Endothelial cell of umbilical vein (primary cell): ENCODE data around the gene GPR183. TPM values are rescaled to one million over a fixed set of nuclear protein-coding genes. Genes with fewer than 3 reads are reported as not detected.

ENCODE experiments used
- BruUV-seq: library from RNA; stranded (reverse); fragments of 400-500 nt; replicated peaks from 2 replicates; lab custom pipeline; 2021; lab: Mats Ljungman, UMichigan
- CTCF ChIA-PET: fragments of 300-600, 350-600 bp; sonication (Branson Sonifier 250); formaldehyde crosslinking; loops from one replicate; lab custom pipeline; 2021; ENCODE audit warnings: antibody characterized with exemption, inconsistent platforms; lab: Charles Lee
- POLR2A ChIA-PET: fragments of 300-600, 350-600 bp; sonication (Branson Sonifier 250); formaldehyde crosslinking; loops from one replicate; lab custom pipeline; 2021; ENCODE audit warnings: antibody characterized with exemption, inconsistent platforms; lab: Charles Lee
- DNase-seq: peaks from one replicate; pipeline ENCODE4 v3.0.0-alpha.2; 2011; ENCODE audit warnings: low read depth, low spot score
- FAIRE-seq: peaks from 2 replicates; lab custom pipeline; 2011; peaks lifted over from hg19 to GRCh38; lab: Jason Lieb, UNC
- H2AFZ ChIP-seq: 2 replicates; pipeline ENCODE4 v1.6.0; 2012; ENCODE audit warnings: low read depth, low read length, control low read depth, inconsistent platforms
- H3K27ac ChIP-seq: 2 replicates; pipeline ENCODE4 v1.5.1; 2011; ENCODE audit warnings: low read depth, mild to moderate bottlenecking, control low read depth, low read length, moderate library complexity; ENCODE audit not compliant: insufficient read depth
- H3K27me3 ChIP-seq, 2 experiments: 2 replicates each; pipeline versions ENCODE4 v1.6.0 to v1.6.1; 2011; ENCODE audit warnings: low read length in 2 of 2, mixed read lengths in 1 of 2; ENCODE audit not compliant: control insufficient read depth in 2 of 2, insufficient read depth in 2 of 2
- H3K36me3 ChIP-seq, 2 experiments: 2 replicates in 1 of 2; 3 replicates in 1 of 2; pipeline ENCODE4 v1.5.1; 2011; ENCODE audit warnings: low read length in 2 of 2, mild to moderate bottlenecking in 1 of 2, moderate library complexity in 1 of 2; ENCODE audit not compliant: control insufficient read depth in 2 of 2, insufficient read depth in 2 of 2; ENCODE audit errors: extremely low read depth in 1 of 2
- H3K4me1 ChIP-seq: 3 replicates; pipeline ENCODE4 v1.5.1; 2011; ENCODE audit warnings: mild to moderate bottlenecking, low read length; ENCODE audit not compliant: control insufficient read depth, insufficient read depth; ENCODE audit errors: extremely low read depth
- H3K4me2 ChIP-seq: 2 replicates; pipeline ENCODE4 v1.6.1; 2011; ENCODE audit warnings: low read length, control low read depth, mixed read lengths; ENCODE audit not compliant: insufficient read depth
- H3K4me3 ChIP-seq, 3 experiments: fragments of 200-600 bp in 1 of 3; sonication (generic), shearing (Covaris generic) in 1 of 3; replicated peaks in 1 of 3; 2 replicates each; pipeline ENCODE4 v1.5.1; 2011 to 2016; ENCODE audit warnings: control low read depth in 3 of 3, low read length in 3 of 3, mild to moderate bottlenecking in 2 of 3, inconsistent platforms in 1 of 3, low read depth in 1 of 3, moderate library complexity in 1 of 3; ENCODE audit not compliant: insufficient read depth in 1 of 3
- H3K79me2 ChIP-seq: 2 replicates; pipeline ENCODE4 v1.6.0; 2012; ENCODE audit warnings: low read length, inconsistent platforms; ENCODE audit not compliant: control insufficient read depth, insufficient read depth
- H3K9ac ChIP-seq: replicated peaks from 2 replicates; pipeline ENCODE3; 2011; ENCODE audit warnings: low read length, control low read depth; ENCODE audit not compliant: insufficient read depth; ENCODE audit errors: extremely low read depth
- H3K9me1 ChIP-seq: replicated peaks from 3 replicates; pipeline ENCODE4 v1.6.0; 2011; ENCODE audit warnings: mild to moderate bottlenecking, low read length; ENCODE audit not compliant: control insufficient read depth, insufficient read depth; ENCODE audit errors: extremely low read depth
- H3K9me3 ChIP-seq: replicated peaks from 2 replicates; pipeline ENCODE4 v1.5.1; 2012; ENCODE audit warnings: low read length, inconsistent platforms; ENCODE audit not compliant: control insufficient read depth, insufficient read depth
- H4K20me1 ChIP-seq: replicated peaks from 2 replicates; pipeline ENCODE3; 2011; ENCODE audit warnings: mild to moderate bottlenecking, low read length; ENCODE audit not compliant: control insufficient read depth, insufficient read depth; ENCODE audit errors: extremely low read depth
- CTCF ChIP-seq, 2 donors: IDR thresholded peaks; 1 replicate in 1 of 2; 2 replicates in 1 of 2; pipeline ENCODE4 v1.5.1; 2011; ENCODE audit warnings: low read length in 2 of 2, mild to moderate bottlenecking in 2 of 2, moderate library complexity in 2 of 2, control low read depth in 1 of 2, inconsistent platforms in 1 of 2, low read depth in 1 of 2; ENCODE audit not compliant: insufficient read depth in 1 of 2; ENCODE audit errors: extremely low read depth in 1 of 2
- FOS ChIP-seq: IDR thresholded peaks from 2 replicates; pipeline ENCODE4 v1.6.1; 2011; ENCODE audit warnings: mild to moderate bottlenecking, low read length, moderate library complexity, borderline replicate concordance; ENCODE audit not compliant: insufficient read depth
- dilution Hi-C: fragments of 300-500 bp; cut with MboI; formaldehyde crosslinking; loops from one replicate; pipeline ENCODE4 v1.15.0; 2019; ENCODE audit warnings: low sequenced_read_pairs; ENCODE audit not compliant: extremely low pct_ligation_motif_present
- intact Hi-C: fragments of 100-400 bp; cut with micrococcal nuclease; formaldehyde crosslinking; loops from one replicate; pipeline ENCODE4 v1.10.0; 2022
- polyA plus RNA-seq, 4 experiments: library from polyadenylated mRNA; depleted of rRNA in 3 of 4; stranded (reverse) in 3 of 4; unstranded in 1 of 4; fragments of >200 nt; gene quantifications; 2 replicates each; pipeline versions ENCODE4 v1.2.1 to v1.2.3, GENCODE V29; 2011 to 2012; ENCODE audit warnings: missing spikeins in 1 of 4
- total RNA-seq: library from RNA; stranded (reverse); gene quantifications from 2 replicates; pipeline ENCODE4 v1.2.3, GENCODE V29; 2021

Gene GPR183
- total and polyA plus RNA-seq, 2 donors (not counting 3 experiments of a cell fraction or from before 2014, with no cell fraction given): 0.23 TPM; not detected in 1

DNA sequence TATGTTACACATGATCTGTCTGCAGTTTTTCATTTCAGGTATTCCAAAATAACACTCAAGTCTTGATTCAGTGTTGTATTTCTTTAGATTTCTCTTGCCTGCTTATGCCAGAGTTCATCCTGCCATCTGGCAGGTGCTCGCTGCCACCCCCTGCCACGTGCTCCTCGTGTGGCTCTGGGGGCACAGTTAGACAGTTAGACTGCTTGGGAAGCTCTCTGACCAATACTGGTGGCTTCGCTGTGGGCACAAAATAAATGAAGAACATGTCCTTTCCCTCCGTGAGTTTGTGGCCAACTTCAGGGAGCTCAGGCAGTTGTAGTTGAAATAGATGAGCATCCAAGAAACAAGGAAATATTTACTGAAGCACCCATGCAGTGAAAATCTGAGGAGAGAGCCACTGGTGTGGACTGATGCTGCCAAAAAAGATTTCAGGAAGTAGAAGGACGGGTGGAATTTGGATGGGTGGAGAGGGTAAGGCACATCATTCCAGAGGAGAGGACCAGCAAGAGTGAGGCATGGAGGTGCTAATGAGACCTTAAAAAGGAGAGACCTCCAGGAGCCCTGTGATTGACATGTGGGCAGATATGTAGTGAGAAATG lies 37.5 kb upstream of the GPR183 start:
- no peak overlapping the region for H3K9ac ChIP-seq
- ChIA-PET CTCF (interaction anchor here (0.6 to 1.2 kb wide), 3 partner anchors 12 to 25 kb away, joined by 3 read pairs; no protein-coding TSS in a partner anchor), POLR2A (no interaction called here)
- no peaks in the 10 kb centered on the region for H3K9me3 ChIP-seq
- H3K36me3 ChIP-seq: peaks cover 0 to 12% of the 10 kb centered on the region in 2 experiments
- H3K79me2 ChIP-seq: no peaks in the 10 kb centered on the region
- intact Hi-C loops (no loop called here), dilution Hi-C loops (no loop called here)
- H3K4me3 ChIP-seq: no peak overlapping the region
- H3K9me1 ChIP-seq: no peaks in the 10 kb centered on the region
- no peak overlapping the region for H3K4me2 ChIP-seq
- no peaks in the 10 kb centered on the region for H3K27me3 ChIP-seq
- H4K20me1 ChIP-seq: no peaks in the 10 kb centered on the region
- H3K4me1 ChIP-seq: no peaks in the 10 kb centered on the region
- FAIRE-seq (no peak), DNase-seq (no peak)
- no peak overlapping the region for H2AFZ ChIP-seq
- BruUV-seq: no TSS peak
- no peak overlapping the region for H3K27ac ChIP-seq
- TF ChIP-seq CTCF (IDR thresholded peaks at IDR 0.05; ENCODE audit: extremely low read depth in 1 of 2, insufficient read depth in 1 of 2, low read depth in 1 of 2, low read length in 2 of 2): no peak

GRCh38 chr13:99342723-99343315 lies 35.6 kb upstream of the GPR183 start:
- Histone ChIP-seq H3K79me2 (no peaks in the 10 kb centered on the region), H3K4me1 (no peaks in the 10 kb centered on the region), H3K9me3 (no peaks in the 10 kb centered on the region), H3K9me1 (no peaks in the 10 kb centered on the region), H2AFZ (no peak overlapping the region), H3K4me3 (no peak overlapping the region), H3K27me3 (no peaks in the 10 kb centered on the region), H3K9ac (no peak overlapping the region), H3K27ac (no peak overlapping the region), H3K4me2 (no peak overlapping the region), H3K36me3 (peaks cover 0 to 12% of the 10 kb centered on the region in 2 experiments), H4K20me1 (no peaks in the 10 kb centered on the region)
- dilution Hi-C loops (no loop called here), intact Hi-C loops (no loop called here)
- no peak for TF ChIP-seq FOS
- DNase-seq (no peak), FAIRE-seq (no peak)
- POLR2A ChIA-PET: no interaction called here
- no TSS peak for BruUV-seq
- CTCF ChIA-PET: interaction anchor here (1.3 kb wide), 1 partner anchor 73 kb away, joined by 3 read pairs; no protein-coding TSS in a partner anchor
